Erythroblast (primary cell): ENCODE measurements around the gene PIK3C2G.

Source experiments
- GATA1 ChIP-seq: IDR thresholded peaks from 2 replicates; pipeline ENCODE4 v1.6.1; 2011; ENCODE audit warnings: low read depth, mild to moderate bottlenecking, control low read depth, low read length, moderate library complexity
- POLR2A ChIP-seq: IDR thresholded peaks from 2 replicates; pipeline ENCODE4 v1.6.1; 2011; ENCODE audit warnings: mild to moderate bottlenecking, low read length

GRCh38 chr12:18439541-18439940 is 178.2 kb downstream of the PIK3C2G start:
- TF ChIP-seq POLR2A (no peak), GATA1 (no peak)
